ENCODE results near the gene RASSF5. TPM values are rescaled to one million over a fixed set of nuclear protein-coding genes. Genes with fewer than 3 reads are reported as not detected.

Gene RASSF5
- total and polyA plus RNA-seq, 4 donors: 4.8 to 10.0 (median 5.5) TPM

DNA sequence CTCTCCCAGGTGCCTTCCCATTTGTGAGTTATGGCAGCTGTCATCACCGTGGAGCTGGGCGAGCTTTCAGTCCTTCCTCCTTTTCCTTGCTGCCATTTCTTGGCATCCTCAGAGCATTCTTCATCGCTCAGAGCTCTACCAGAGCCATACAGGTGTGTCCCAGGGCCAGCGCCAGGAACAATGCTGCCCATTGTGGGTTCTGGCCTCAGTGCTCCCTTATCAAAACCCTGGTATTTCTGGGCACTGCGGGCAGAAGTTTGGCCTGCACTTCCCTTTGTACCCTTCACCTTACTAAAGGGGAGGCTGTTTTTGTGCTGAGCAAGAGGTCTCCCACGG, 28.5 kb downstream of the RASSF5 start:
- H3K9ac ChIP-seq (ENCODE audit: low read depth in 1 of 2, low read length in 2 of 2): no peak overlapping the region
- DNase-seq (ENCODE audit: low spot score): no peak
- H3K4me3 ChIP-seq (ENCODE audit: low read depth in 1 of 3, low read length in 3 of 3): no peak overlapping the region
- H3K27ac ChIP-seq (ENCODE audit: low read depth in 1 of 2, low read length in 2 of 2): no peak overlapping the region
- H3K36me3 ChIP-seq (ENCODE audit: control insufficient read depth in 4 of 4, insufficient read depth in 3 of 4, low read depth in 1 of 4, low read length in 3 of 4): no peaks in the 10 kb centered on the region
- no peaks in the 10 kb centered on the region for H3K9me3 ChIP-seq (ENCODE audit: control insufficient read depth in 4 of 4, low read length in 3 of 4)
- TF ChIP-seq FOXA1 (IDR thresholded peaks at IDR 0.05) (no peak), JUND (IDR thresholded peaks at IDR 0.05) (no peak), TAF1 (conservative IDR thresholded peaks at IDR 0.05) (no peak), GABPA (IDR thresholded peaks at IDR 0.05 in 1 of 2, conservative IDR thresholded peaks at IDR 0.05 in 1 of 2) (no peak), SP1 (IDR thresholded peaks at IDR 0.05) (no peak), ZBTB33 (IDR thresholded peaks at IDR 0.05) (no peak), RXRA (IDR thresholded peaks at IDR 0.05) (no peak), EGR1 (IDR thresholded peaks at IDR 0.05; ENCODE audit: low read depth in 2 of 2) (no peak), NR2F2 (IDR thresholded peaks at IDR 0.05) (peak; percentile 32)
- WGBS: 87% methylated on average over 6 of the region's 6 CpGs
- H3K27me3 ChIP-seq (ENCODE audit: control insufficient read depth in 4 of 4, insufficient read depth in 4 of 4, low read length in 3 of 4): no peaks in the 10 kb centered on the region
- H3K4me1 ChIP-seq (ENCODE audit: control insufficient read depth in 4 of 4, insufficient read depth in 4 of 4, low read length in 3 of 4): peaks cover 7 to 48% (median 35%) of the 10 kb centered on the region in 4 donors

DNA sequence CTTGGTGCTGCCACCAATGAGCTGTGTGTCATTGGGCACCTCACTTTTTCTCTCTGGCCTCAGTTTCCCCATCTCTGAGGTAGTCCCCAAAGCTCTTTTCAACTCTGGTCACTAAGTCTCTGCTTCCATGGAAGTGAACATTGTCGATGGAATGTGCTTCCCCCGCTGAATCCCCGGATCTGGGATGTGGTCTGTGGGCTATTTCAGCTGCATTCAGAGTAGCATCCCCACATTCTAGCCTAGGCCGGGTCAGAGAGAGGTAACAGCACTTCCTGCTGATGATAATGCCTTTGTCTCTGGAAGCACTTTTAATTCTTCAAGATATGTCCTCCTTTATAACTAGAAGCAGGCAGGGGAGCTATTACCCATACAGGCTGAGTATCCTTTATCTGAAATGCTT, 29.8 kb downstream of the RASSF5 start:
- Histone ChIP-seq H3K4me1 (ENCODE audit: control insufficient read depth in 4 of 4, insufficient read depth in 4 of 4, low read length in 3 of 4) (peaks cover 8 to 61% (median 43%) of the 10 kb centered on the region in 4 donors), H3K4me3 (ENCODE audit: low read depth in 1 of 3, low read length in 3 of 3) (no peak overlapping the region), H3K27ac (ENCODE audit: low read depth in 1 of 2, low read length in 2 of 2) (no peak overlapping the region), H3K27me3 (ENCODE audit: control insufficient read depth in 4 of 4, insufficient read depth in 4 of 4, low read length in 3 of 4) (no peaks in the 10 kb centered on the region), H3K36me3 (ENCODE audit: control insufficient read depth in 4 of 4, insufficient read depth in 3 of 4, low read depth in 1 of 4, low read length in 3 of 4) (no peaks in the 10 kb centered on the region), H3K9ac (ENCODE audit: low read depth in 1 of 2, low read length in 2 of 2) (no peak overlapping the region), H3K9me3 (ENCODE audit: control insufficient read depth in 4 of 4, low read length in 3 of 4) (no peaks in the 10 kb centered on the region)
- DNase-seq (ENCODE audit: low spot score): no peak
- WGBS: 81% methylated on average over 4 of the region's 4 CpGs
- TF ChIP-seq GABPA (IDR thresholded peaks at IDR 0.05 in 1 of 2, conservative IDR thresholded peaks at IDR 0.05 in 1 of 2) (no peak), FOXA2 (IDR thresholded peaks at IDR 0.05) (no peak), RAD21 (IDR thresholded peaks at IDR 0.05) (no peak), SP1 (IDR thresholded peaks at IDR 0.05) (no peak), RXRA (IDR thresholded peaks at IDR 0.05) (no peak), TAF1 (conservative IDR thresholded peaks at IDR 0.05) (no peak), HNF4A (conservative IDR thresholded peaks at IDR 0.05) (no peak), ATF3 (IDR thresholded peaks at IDR 0.05) (no peak), EGR1 (IDR thresholded peaks at IDR 0.05; ENCODE audit: low read depth in 2 of 2) (no peak), ZBTB33 (IDR thresholded peaks at IDR 0.05) (no peak), NR2F2 (IDR thresholded peaks at IDR 0.05) (no peak), JUND (IDR thresholded peaks at IDR 0.05) (no peak)
- TF ChIP-seq, protein P1, sequence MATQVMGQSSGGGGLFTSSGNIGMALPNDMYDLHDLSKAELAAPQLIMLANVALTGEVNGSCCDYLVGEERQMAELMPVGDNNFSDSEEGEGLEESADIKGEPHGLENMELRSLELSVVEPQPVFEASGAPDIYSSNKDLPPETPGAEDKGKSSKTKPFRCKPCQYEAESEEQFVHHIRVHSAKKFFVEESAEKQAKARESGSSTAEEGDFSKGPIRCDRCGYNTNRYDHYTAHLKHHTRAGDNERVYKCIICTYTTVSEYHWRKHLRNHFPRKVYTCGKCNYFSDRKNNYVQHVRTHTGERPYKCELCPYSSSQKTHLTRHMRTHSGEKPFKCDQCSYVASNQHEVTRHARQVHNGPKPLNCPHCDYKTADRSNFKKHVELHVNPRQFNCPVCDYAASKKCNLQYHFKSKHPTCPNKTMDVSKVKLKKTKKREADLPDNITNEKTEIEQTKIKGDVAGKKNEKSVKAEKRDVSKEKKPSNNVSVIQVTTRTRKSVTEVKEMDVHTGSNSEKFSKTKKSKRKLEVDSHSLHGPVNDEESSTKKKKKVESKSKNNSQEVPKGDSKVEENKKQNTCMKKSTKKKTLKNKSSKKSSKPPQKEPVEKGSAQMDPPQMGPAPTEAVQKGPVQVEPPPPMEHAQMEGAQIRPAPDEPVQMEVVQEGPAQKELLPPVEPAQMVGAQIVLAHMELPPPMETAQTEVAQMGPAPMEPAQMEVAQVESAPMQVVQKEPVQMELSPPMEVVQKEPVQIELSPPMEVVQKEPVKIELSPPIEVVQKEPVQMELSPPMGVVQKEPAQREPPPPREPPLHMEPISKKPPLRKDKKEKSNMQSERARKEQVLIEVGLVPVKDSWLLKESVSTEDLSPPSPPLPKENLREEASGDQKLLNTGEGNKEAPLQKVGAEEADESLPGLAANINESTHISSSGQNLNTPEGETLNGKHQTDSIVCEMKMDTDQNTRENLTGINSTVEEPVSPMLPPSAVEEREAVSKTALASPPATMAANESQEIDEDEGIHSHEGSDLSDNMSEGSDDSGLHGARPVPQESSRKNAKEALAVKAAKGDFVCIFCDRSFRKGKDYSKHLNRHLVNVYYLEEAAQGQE (IDR thresholded peaks at IDR 0.05): no peak
